NCI-H226 (cell line): Measurements from ENCODE around the gene SAMD7.

Experiments
- DNase-seq: peaks from one replicate; pipeline ENCODE4 v3.0.0-alpha.2; 2015

The SAMD7 gene

DNA sequence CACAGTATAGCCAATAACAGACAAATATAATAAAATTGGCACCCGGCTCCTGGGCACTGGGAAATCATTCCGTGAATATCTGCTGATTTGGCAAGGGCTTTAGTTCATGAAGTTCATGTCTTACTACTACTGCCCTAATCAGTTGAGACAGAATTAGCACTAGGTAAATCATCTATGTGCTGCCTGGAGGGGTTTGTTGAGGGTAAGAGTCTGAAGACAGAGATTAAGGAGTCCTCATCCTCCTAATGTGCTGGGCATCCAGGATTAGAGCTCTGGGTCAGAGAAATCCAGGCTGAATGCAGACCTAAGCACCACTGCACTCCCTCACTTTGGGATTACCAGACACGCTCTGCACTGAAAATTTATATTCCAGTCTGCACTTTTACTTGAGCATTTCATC is 2.0 kb downstream of the SAMD7 start:
- DNase-seq = no peak

DNA sequence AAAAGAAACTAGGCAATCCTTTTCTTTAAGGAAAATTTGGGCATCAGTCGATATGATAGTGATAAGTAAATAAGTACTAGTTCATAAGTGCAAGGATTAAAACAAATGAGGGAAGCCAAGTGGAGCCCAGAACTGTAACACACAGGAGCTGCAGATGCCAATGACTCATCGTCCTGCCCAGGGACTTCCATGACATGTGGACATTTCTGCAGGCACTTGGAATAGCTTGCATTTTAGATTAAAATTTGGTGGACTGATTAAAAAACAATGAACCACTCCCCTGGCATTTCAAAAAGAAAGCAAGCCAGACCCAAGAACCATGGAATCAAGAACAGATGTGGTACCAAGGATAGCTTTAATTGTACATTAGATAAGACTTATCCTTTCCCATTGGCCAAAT is 2.9 kb downstream of the SAMD7 start:
- DNase-seq = no peak

DNA sequence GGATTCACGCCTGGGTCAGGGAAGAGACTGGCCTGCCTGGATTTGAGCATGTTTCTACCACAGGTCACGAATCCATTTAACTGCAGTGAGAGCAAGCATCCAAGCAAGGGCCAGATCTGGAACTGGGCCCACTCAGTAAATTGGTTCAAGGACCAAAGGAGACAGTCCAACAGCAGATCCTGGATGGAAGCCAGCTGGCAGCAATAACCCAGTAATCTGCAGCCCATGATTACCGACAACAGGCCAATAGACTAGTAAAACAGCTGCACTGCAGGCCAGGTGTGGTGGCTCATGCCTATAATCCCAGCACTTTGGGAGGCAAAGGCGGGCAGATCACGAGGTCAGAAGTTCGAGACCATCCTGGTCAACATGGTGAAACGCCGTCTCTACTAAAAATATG is 11.8 kb downstream of the SAMD7 start:
- no peak for DNase-seq

DNA sequence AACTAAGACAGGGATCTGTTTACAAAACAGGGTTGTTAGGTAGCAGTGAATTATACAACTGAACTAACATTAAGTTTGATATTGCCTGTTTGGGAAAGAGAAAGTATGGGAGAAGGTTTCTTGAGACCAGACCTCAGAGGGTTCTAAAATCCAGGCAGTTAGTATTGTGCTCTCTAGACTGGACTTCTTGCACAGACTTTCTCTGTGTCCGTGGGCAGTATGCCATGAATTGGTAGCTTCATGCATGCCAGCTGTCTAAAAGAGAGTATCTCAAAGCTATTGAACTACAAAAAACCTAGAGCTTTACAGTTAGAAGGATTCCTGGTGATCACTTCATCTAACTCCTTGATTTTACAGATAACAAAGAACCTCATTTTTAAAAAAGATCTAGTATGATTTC is 12.5 kb downstream of the SAMD7 start:
- no peak for DNase-seq

DNA sequence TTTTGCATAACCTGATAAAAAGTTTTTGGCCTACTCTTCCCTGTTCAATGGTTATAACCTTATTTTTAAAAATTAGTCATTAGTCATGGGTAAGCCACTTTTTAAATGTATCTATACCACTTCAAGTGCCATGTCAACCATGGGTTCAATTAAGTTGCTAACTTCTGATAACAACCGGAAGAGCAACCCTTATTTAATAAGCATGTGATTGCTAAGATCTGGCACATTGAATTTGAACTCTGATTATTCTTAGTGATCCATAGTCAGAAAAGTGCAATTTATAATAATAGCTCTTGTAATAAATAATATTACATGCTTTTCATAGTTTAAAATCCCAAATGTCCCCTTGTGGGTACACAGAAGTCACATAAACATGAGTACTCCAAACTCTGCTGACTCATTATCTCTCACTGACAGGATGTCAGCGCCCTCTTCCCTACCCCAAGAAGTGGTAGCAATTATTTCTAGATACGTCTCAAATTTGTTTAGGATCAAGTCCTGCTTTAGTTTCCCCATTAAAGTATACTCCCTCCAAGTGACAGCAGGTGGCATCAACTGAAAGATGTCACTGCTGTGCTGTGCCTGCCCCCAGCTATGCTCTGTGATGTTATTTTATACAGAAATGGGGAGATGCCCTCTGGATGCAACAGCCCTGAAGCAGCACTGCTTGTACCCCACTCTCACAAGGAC is 18.6 kb downstream of the SAMD7 start:
- no peak for DNase-seq

DNA sequence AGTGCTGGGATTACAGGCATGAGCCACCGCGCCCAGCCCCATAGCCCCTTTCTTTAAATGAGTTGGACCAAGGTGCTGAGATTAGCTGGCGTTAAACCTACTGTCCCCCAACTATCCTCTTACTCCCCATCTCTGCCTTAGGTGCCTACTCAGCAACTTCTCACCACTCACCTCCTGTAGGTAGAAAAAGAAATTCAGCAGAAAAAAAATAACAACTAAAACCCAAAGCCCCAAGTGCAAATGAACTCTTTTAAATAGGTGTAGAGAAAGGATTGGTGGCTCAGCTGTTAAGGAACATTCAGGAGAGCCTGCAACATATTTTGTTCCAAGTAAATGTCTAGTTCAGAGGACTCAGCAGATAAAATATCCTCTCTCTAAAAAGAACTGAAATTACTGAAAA is 19.5 kb downstream of the SAMD7 start:
- no peak for DNase-seq

DNA sequence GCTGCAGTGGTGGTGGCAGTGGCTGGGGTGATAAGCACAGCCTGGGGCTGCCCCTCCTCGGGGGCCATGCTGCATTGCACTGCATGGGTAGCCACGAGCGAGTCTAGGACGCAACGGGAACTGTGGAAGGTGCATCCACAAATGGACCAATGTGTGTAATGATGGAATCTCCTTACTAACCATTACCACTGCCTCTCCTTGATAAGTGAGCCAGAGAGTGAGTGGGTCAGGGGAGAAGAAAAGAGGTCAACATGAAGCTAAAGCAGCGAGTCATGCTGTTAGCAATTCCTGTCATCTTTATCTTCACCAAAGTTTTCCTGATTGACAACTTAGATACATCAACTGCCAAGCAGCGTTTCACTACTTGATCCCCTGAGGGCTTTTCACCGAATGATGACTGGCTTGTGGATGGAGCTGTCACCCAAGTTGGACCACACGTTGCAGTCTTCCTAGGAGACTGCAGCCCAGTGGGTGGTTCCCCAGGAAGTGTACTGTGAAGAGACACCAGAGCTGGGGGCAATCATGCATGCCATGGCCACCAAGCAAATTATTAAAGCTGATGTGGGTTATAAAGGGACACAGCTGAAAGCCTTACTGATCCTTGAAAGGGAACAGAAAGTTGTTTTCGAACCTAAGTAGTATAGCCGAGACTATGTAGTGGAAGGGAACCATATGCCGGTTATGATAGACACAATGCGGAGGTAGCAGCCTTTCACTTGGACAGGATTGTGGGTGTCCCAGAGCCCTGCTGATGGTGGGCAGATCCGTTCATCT is 20.6 kb downstream of the SAMD7 start:
- DNase-seq = peak; percentile 30

DNA sequence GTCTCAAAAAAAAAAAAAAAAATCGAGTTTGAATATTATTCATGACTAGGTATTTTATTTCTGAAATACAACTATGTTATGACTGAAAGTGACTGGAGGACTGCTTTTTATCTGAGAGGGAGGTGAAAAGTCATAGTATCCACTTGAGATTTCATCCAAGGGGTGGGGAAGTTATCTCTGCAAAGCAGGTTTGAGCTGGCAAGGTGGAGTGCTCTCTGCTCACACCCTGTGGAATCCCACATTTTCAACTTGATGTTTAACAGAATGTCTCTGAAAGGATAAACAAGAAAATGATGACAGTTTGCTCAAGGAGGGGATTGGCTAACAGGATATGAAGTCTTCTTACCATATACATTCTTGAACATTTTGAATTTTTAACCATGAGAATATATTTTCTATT is 27.9 kb downstream of the SAMD7 start:
- no peak for DNase-seq

DNA sequence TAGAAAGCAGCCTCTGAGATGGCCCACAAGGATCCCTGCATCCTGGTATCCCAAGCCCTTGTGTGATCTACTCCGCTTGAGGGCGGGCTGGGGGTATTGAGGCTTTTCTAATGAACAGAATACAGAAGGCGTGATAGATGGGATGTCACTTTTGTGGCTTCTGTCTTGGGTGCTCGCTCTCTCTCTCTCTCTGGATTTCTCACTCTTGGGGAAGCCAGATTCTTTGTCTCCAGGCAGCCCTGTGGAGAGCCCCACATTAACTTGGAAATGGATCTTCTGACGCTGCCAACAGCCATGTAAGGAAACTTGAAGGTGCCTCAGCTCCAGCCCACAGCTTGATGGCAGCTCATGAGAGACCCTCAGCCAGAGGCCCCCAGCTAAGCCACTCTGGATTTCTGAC is 28.4 kb downstream of the SAMD7 start:
- DNase-seq = no peak

DNA sequence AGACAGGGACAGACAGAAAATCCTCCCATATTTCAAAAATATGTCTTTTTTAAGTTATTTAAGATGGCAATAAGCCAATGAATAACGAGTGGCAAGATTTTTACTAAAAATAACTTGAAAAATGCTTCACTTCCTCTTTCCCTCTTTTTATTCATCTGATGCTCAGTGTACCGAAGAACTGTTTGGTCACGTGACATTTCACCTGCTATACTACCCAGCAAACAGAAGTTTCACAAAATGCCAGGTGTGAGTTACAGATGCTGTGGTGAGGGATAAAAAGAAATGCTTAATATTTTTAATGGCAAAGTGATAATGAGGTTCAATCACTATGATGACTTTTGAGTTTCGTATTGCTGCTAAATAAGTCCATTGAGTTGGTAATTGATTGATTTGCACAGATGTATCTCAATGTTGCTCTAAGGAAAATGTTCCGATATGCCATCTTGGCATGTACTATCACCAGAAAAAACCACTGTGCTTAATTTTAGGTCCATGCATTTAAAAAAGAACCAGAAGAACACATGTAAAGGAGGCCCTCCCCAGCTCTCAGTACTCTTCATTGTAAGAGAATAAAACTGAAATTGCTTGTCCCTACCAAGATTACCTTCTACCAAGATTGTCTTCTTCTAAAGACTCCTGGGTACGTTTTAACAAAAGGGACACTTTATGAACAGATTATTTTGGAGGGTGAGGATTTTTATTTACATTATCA is 29.3 kb downstream of the SAMD7 start:
- DNase-seq = no peak

DNA sequence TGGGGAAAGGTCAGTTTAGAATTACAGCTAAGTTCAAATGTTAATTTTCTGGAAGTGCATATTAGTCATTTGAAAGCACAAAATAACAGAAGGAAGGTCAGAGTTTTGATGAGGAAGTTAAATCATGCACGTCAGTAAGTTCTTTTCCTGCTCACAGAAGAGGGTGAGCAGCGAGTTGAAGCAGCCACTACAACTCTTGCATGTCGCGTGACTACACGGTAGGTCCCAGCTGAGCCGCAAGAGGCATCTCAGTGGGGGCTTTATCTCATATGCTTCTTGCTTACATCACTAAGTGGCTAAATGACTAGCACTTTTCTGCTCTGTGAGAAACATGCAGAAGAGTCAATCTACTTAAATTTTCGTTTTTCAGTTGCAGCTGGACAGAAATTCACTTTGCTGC is 33.9 kb downstream of the SAMD7 start:
- DNase-seq = no peak

DNA sequence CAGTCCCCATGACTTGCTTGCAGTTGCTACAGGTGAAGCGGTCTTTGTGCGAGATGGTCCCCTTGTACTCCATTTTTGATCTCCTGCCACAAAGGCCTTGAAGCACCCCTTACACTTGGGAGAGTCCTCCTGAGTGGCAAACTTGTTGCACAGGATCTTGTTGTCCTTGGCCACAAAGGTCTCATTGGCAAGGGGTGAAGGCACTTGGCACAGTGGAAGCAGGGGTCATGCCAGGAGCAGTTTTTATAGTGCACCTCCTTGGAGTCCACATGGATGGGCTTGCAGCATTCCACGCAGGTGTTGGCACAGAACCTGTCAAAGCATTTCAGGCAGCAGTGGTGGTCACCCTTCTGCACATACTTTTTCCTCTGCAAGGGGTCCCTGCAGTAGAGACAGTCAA is 35.0 kb downstream of the SAMD7 start:
- DNase-seq = no peak

DNA sequence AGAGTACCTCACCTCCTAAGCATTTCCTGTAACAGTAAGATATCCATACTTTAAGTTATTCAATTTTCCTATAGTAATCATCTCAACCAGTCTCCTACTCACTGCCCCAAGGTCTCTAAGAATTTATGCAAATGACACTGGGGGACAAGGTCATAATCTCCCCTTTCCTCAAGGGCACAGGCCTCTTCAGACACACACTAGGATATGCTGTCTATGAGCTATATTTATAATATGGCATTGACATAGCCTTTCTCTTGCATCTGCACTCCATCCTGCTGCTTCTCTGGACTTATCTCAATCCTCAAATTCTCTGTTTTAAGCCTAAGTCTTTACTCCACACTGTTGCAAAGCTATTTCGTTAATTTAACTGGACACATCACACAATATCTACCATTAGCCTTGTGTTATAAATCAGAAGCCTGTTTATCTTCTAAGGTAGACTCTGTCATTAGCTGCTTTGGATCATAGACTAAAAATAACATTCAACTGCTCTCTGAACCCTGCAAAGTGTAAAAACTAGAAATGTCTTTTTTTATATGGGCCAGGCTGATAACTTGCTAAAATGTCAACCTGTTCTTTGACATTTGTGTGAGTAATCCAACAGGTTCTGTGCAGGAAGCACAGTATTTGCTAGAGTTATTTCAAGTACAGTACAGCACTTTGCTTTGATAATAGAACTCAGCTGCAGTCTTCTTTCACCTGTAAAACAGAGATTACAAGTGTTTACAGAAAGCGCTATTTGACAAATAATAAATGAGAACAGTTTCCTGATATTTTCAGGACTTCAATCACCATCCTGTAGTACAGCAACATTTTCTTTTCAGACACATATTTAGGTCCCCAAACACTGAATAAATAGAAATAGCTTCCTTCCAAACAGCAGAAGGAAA is 37.4 kb downstream of the SAMD7 start:
- no peak for DNase-seq

DNA sequence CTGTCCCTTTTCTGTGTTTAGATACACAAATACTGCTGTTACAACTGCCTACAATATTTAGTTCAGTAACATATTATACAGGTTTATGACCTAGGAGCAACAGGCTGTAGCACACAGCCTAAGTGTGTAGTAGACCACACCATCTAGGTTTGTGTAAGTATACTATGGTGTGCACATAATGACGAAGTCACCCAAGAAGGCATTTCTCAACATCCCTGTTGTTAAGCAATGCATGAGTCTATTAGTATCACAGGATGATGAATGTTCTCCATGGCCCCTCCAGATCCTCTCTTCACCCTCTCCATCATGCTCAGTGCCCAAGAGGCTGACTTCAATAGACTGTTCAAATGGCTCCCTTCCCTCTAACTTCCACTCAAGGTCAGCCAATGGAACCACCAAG is 40.7 kb downstream of the SAMD7 start:
- DNase-seq = no peak

DNA sequence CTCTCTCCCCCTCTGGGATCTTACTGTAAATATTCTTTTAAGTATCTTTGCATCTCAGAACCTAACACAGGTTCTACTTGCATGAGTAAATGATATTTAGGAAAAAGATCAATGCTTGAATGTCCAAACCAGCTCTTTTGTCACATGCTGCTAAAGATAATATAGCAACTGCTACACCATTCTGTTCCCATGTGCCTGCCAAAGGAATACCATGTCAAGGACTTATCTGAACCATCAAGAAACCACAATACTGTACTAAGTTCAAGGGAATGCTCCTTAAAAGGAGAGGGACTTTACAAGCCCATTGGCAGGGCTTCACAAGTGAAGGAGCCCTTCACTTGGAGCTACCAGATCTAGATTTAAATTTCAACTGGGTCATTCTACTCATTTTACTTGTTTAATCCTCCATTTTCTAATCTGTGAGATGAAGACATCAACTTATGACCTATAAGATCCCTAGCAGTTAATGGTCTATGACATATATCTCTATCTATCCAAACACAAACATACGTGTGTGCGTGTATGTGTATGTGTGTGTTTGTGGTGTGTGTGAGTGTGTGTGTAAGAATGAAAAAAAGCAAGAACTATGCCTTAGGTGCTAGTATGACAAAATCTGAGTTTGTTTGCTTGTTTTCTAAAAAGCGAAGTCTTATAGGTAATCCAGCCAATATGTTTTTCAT is 42.2 kb downstream of the SAMD7 start:
- DNase-seq = no peak

DNA sequence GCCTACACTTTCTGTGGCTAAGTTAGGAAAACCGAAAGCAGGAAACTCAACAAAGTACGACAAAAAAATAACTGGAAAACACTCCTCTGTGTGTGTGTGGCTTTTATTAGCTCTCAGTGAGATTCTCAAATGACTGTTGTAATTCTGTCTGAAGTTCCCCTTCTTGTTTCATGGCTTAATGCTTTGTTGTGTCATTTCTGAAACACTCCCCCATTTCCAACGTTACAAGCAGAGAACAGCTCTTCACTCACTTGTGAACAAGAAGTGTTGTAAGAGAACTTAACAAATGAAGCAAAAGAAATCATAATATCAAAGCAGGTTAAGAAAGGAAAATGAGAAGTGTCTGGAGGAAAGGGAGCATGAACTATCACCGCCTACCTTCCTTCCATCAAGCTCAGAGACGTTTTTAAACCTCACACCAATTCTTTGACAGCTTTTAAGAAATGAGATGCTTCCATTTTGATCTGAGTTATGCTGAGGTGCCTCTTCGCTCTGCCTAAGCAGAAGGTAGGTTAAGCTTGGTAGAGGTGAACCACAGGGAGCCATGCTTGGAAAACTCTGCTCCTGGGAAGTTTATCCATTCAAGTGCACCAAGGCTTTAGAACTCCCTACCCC is 42.9 kb downstream of the SAMD7 start:
- no peak for DNase-seq

DNA sequence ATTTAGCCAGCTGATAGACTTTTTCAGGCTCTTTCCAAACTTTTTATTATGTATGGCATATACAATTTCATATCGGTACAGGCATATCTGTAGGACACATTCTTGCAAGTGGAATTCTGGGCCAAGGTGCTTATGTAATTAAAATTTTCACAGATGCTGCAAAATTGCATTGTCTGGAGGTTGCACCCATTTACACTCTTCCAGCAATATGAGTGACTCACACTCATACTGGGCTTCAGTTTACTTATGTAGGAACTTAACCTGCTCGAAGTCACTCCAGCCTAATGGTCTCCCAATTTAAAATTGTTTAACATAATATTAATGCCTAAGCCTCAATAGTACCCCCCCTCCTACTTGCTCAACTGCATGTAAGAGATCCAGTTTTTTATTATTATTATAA is 44.0 kb downstream of the SAMD7 start:
- DNase-seq = no peak

DNA sequence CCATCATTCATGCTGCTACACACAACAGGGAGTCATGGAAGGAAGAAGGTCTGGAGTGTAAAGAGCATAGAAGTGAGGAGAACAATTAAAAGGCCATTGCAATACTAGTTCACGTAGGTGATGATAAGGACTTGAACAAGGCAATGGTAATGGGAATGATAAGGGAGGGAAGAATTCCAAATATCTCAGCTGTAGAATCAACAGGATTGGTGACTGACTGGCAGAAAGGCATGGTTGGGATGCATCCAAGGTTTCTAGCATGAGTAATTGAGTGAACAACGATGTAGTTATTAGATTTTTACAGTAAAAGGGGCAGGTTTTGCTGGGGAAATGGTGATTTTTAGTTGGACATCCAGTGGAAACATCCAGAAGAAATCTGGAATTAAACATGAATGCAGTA is 52.8 kb downstream of the SAMD7 start:
- peak; percentile 90 for DNase-seq

DNA sequence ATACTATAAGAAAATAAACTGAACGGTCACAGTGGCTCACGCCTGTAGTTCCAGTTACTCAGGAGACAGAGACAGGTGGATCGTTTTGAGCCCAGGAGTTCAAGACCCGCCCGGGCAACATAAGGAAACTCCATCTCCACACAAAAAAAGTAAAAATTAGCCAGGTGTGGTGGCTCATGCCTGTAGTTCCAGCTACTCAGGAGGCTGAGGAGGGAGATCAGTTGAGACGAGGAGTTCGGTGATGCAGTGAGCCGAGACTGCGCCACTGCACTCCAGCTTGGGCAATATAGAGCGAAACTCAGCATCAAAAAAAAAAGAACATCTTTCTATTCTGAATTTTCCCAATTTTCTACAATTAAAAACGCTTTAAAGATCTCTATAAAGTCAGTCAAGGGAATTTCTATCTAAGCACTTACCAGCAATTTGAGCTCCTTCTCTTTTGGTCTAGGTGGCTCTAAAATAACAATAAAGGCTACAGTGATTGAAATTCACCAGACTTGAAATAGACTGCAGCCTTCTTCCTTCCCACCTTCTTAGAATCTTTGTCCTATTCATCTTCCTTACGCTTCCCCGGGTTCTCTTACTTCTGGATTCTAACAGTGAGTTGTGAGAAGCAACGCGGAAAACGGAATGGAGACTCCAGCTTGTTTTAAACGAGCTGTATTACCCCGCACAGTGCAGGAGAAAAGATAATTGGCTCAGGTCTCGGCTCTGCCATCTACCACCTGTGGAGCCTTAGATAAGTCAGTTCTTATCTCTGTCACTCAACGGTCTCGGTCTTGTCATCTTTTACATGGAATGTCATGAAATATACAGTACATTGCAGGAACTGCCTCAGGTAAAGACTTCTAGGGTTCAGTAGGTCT is 54.4 kb downstream of the SAMD7 start:
- DNase-seq = no peak

DNA sequence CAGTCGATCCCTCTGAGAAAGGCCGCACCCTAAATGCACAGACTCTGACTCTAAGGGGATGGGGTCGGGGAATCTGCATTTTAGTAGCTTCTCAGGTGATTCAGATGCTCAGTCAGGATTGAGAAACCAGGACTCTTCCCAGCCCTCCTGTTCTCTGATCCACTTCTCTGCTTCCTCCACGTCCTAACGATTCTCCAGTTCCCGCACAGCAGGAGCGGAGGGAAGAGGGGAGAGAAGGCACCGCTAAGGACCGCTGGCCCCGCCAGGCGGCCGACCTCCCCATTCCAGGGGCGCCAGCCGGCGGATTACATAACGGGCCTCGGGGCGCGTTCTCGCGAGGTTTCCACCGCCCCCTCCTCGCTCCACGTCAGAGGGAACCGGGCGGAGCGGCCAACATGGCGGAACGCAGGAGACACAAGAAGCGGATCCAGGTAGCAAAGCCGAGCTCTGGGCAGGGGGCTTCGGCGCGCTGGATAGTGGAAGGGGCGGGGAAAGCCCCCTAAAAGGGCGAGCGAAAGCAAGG is 55.1 kb downstream of the SAMD7 start, which contains the start of gene SEC62:
TSS of gene SEC62 (plus strand) at position 380 of the 523 bp plus-strand sequence. CDS start at position 396, 16 bp downstream.
- DNase-seq = peak; percentile 86
